ENCODE results near the gene KAT2A. TPM values are rescaled to one million over a fixed set of nuclear protein-coding genes. Genes with fewer than 3 reads are reported as not detected.
A peak's percentile ranks its signal among the peaks of the same experiment; 100 is the strongest.

KAT2A gene
- total RNA-seq, 1 experiment from 2014 or later, result 24.8 TPM

- H3K36me3 ChIP-seq (replicated peaks; ENCODE audit: control insufficient read depth, insufficient read depth, low read length), result no peaks in the 10 kb centered on the region
- H3K27me3 ChIP-seq (ENCODE audit: control insufficient read depth, insufficient read depth, low read length), result peaks cover 9% of the 10 kb centered on the region
- H3K4me3 ChIP-seq (ENCODE audit: insufficient read depth, low read depth, low read length), result no peak overlapping the region
- DNase-seq, result no peak
These were observed 44.2 kb downstream of the KAT2A start for GRCh38 chr17:42076797-42077559.

- Histone ChIP-seq H3K4me3 (ENCODE audit: insufficient read depth, low read depth, low read length) (no peak overlapping the region), H3K36me3 (replicated peaks; ENCODE audit: control insufficient read depth, insufficient read depth, low read length) (no peaks in the 10 kb centered on the region), H3K27me3 (ENCODE audit: control insufficient read depth, insufficient read depth, low read length) (peaks cover 13% of the 10 kb centered on the region)
- DNase-seq, result peak; percentile 50
These were observed 45.4 kb downstream of the KAT2A start for GRCh38 chr17:42075789-42076188.

DNA sequence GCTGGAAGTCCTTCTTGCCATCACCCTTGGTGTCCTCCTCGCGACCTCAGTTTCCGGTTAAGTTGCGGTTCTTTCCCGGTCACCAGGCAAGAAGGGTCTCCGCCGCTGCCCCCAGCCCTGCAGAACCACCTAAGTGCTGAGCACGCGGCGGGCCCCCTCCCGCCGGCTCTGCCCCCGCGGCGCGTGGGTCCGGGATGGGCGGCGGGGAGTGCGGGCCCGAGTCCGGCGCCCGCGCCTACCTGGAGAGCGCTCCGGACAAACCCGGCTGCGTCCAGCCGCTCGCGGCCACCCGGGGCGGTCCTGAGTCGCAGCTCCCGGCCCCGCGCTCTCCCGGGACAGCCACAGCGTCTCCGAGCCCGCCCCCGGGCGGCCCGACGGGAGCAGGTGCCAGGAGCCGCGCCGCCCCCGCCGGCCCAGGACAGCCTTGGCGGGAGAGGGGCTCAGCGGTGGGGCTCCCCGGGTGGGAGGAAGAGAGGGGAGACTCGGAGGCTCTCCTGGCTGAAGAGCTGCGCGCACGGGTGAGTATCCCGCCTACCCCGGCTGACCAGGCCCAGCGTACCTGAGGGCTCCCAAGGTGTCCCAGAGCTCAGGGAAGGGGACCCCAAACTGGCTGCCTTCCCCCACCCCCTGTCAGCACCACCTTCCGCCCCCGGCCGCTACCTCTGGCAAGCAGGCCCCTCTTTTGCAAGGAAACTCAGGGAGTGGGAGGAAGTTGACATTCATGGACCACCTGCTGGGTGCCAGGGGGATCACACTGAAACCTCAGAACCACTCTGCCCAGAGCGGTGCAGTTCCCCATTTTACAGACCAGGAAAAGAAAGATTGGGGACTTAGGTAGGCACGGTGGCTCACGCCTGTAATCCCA lies 48.6 kb downstream of the KAT2A start:
- H3K4me3 ChIP-seq (ENCODE audit: insufficient read depth, low read depth, low read length), result peak overlapping the region; percentile 49
- H3K36me3 ChIP-seq (replicated peaks; ENCODE audit: control insufficient read depth, insufficient read depth, low read length), result no peaks in the 10 kb centered on the region
- peaks cover 13% of the 10 kb centered on the region for H3K27me3 ChIP-seq (ENCODE audit: control insufficient read depth, insufficient read depth, low read length)
- peak; percentile 89 for DNase-seq

DNA sequence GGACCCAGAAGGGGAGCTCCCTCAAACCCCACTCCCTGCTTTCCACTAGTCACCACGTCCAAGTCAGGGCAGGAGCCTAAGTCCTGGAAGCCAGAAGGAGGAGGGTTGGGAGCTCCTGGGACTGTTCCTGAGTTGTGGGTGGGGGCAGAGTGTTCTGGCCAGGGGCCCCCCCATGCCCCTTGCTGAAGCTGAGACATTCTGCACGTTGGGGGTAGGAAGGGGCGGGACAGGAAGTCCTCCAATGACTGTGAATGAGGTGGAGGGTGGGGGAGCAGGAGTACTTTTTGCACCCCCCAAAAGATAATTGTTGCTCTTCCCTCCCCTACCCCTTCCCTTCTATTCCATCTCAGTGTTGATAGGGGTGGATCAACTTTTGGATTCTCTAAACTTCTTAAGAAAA lies 49.4 kb downstream of the KAT2A start:
- H3K4me3 ChIP-seq (ENCODE audit: insufficient read depth, low read depth, low read length), result peak overlapping the region; percentile 49
- peaks cover 13% of the 10 kb centered on the region for H3K27me3 ChIP-seq (ENCODE audit: control insufficient read depth, insufficient read depth, low read length)
- no peaks in the 10 kb centered on the region for H3K36me3 ChIP-seq (replicated peaks; ENCODE audit: control insufficient read depth, insufficient read depth, low read length)
- DNase-seq, result peak; percentile 56

DNA sequence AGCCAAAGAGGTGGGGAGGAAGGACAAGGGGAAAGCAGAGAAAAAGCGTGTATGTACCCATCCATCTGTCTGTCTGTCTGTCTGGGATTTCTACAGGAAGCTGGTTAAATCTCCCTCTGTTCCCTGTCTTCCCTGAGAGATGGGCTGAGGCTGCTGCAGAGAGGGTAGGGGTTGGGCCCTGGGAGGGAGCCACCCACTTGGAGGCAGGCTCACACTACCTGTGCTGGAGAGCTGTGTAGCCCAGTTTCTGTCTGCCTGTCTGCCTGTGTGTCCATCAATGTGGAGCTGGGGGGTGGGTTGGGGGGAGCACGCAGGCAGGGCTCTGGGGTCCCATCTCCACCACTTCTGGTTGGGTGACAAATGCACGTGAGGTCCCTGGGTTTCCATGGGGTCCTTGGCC lies 52.2 kb downstream of the KAT2A start:
- no peak overlapping the region for H3K4me3 ChIP-seq (ENCODE audit: insufficient read depth, low read depth, low read length)
- DNase-seq, result peak; percentile 50

GRCh38 chr17:42067371-42068091 lies 53.6 kb downstream of the KAT2A start:
- Histone ChIP-seq H3K27me3 (ENCODE audit: control insufficient read depth, insufficient read depth, low read length) (peaks cover 8% of the 10 kb centered on the region), H3K4me3 (ENCODE audit: insufficient read depth, low read depth, low read length) (no peak overlapping the region), H3K36me3 (replicated peaks; ENCODE audit: control insufficient read depth, insufficient read depth, low read length) (no peaks in the 10 kb centered on the region)
- peak; percentile 90 for DNase-seq

More for the DNA sequence above, 52.2 kb downstream of the KAT2A start:
- no peaks in the 10 kb centered on the region for H3K36me3 ChIP-seq (replicated peaks; ENCODE audit: control insufficient read depth, insufficient read depth, low read length)
- peaks cover 13% of the 10 kb centered on the region for H3K27me3 ChIP-seq (ENCODE audit: control insufficient read depth, insufficient read depth, low read length)

DNA sequence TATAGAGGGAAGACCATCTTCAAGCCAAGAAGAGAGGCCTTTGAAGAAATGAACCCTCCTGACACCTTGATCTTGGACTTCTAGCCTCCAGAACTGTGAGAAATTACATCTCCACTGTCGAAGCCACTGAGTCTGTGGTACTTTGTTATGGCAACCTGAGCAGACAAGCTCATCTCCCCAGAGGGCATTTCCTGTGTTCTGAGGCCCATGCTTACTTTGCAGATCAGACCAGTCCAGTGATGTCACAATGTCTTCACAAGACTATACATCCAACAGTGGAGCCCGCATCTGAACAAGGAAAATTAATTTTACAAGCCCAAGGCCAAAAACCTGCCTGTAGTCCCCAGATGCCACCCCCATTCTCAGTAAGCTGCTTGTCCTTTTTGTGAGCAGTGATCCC lies 56.0 kb downstream of the KAT2A start:
- DNase-seq, result no peak
- no peaks in the 10 kb centered on the region for H3K36me3 ChIP-seq (replicated peaks; ENCODE audit: control insufficient read depth, insufficient read depth, low read length)
- H3K27me3 ChIP-seq (ENCODE audit: control insufficient read depth, insufficient read depth, low read length), result no peaks in the 10 kb centered on the region
- no peak overlapping the region for H3K4me3 ChIP-seq (ENCODE audit: insufficient read depth, low read depth, low read length)

Other genes starting within 250 kb of the KAT2A start
- gene ACLY, start 202.4 kb downstream of the KAT2A start, total RNA-seq (2014; rRNA removed; shearing (Covaris generic)), result 235 and 260 TPM in 2 replicates
- 0.28 and 0.85 TPM in 2 replicates for gene ODAD4, start 190.8 kb downstream of the KAT2A start, total RNA-seq (2014; rRNA removed; shearing (Covaris generic))
- 32.8 and 46.1 TPM in 2 replicates for gene CNP, start 154.6 kb downstream of the KAT2A start, total RNA-seq (2014; rRNA removed; shearing (Covaris generic))
- 83.4 and 97.3 TPM in 2 replicates for gene DNAJC7, start 103.9 kb downstream of the KAT2A start, total RNA-seq (2014; rRNA removed; shearing (Covaris generic))
- 31.4 and 35.0 TPM in 2 replicates for gene NKIRAS2, start 101.3 kb downstream of the KAT2A start, total RNA-seq (2014; rRNA removed; shearing (Covaris generic))
- 1.0 and 1.1 TPM in 2 replicates for gene C17orf113, start 70.8 kb downstream of the KAT2A start, total RNA-seq (2014; rRNA removed; shearing (Covaris generic))
- 2.7 and 3.8 TPM in 2 replicates for gene ZNF385C, start 22.9 kb downstream of the KAT2A start, total RNA-seq (2014; rRNA removed; shearing (Covaris generic))
- 1.2 and 5.6 TPM in 2 replicates for gene DHX58, start 8.7 kb downstream of the KAT2A start, total RNA-seq (2014; rRNA removed; shearing (Covaris generic))
- 0.10 and 0.22 TPM in 2 replicates for gene HSPB9, start 1.4 kb upstream of the KAT2A start, total RNA-seq (2014; rRNA removed; shearing (Covaris generic))
- gene RAB5C, start 33.6 kb upstream of the KAT2A start, total RNA-seq (2014; rRNA removed; shearing (Covaris generic)), result 82.9 and 91.4 TPM in 2 replicates
- 0.10 TPM in 1 of 2 replicates, not detected in the other for gene KCNH4, start 59.8 kb upstream of the KAT2A start, total RNA-seq (2014; rRNA removed; shearing (Covaris generic))
- gene HCRT, start 64.1 kb upstream of the KAT2A start, total RNA-seq (2014; rRNA removed; shearing (Covaris generic)), result 0.26 TPM in 1 of 2 replicates, not detected in the other
- gene GHDC, start 73.1 kb upstream of the KAT2A start, total RNA-seq (2014; rRNA removed; shearing (Covaris generic)), result 11.5 and 24.3 TPM in 2 replicates
- 30.7 and 41.3 TPM in 2 replicates for gene STAT5B, start 155.0 kb upstream of the KAT2A start, total RNA-seq (2014; rRNA removed; shearing (Covaris generic))
- gene STAT5A, start 167.1 kb upstream of the KAT2A start, total RNA-seq (2014; rRNA removed; shearing (Covaris generic)), result 9.4 and 13.2 TPM in 2 replicates